Right lobe of liver (tissue), 6 donors: ENCODE data around the gene RPP25. TPM values are rescaled to one million over a fixed set of nuclear protein-coding genes. Genes with fewer than 3 reads are reported as not detected.

Experiments
- ATAC-seq, 4 donors: fragments of 200-7000 bp; cut with Tn5 transposase; one replicate each; pipeline ENCODE4 v1.9.1; 2020; ENCODE audit warnings: mild to moderate bottlenecking in 4 of 4, moderate library complexity in 4 of 4
- DNase-seq, 3 donors: peaks; one replicate each; pipeline ENCODE4 v3.0.0-alpha.2; 2020
- H3K27ac ChIP-seq, 3 donors: fragments of 200-600 bp; one replicate each; pipeline ENCODE4 v1.8.0; 2022
- H3K27me3 ChIP-seq, 2 donors: fragments of 200-600 bp; one replicate each; pipeline ENCODE4 v1.8.0; 2022
- H3K36me3 ChIP-seq, 4 donors: fragments of 200-600 bp; sonication (generic) in 1 of 4; one replicate each; pipeline versions ENCODE4 v1.5.1 to v1.8.0; 2017 to 2022; ENCODE audit warnings: control low read depth in 1 of 4
- H3K4me1 ChIP-seq, 4 donors: fragments of 200-600 bp; sonication (generic) in 1 of 4; one replicate each; pipeline versions ENCODE4 v1.5.1 to v1.8.0; 2017 to 2022; ENCODE audit warnings: control low read depth in 1 of 4
- H3K4me3 ChIP-seq, 3 donors: fragments of 200-600 bp; one replicate each; pipeline ENCODE4 v1.8.0; 2022
- H3K9me3 ChIP-seq, 4 donors: fragments of 200-600 bp; sonication (generic) in 1 of 4; one replicate each; pipeline versions ENCODE4 v1.5.1 to v1.8.0; 2017 to 2022; ENCODE audit warnings: control low read depth in 1 of 4
- CTCF ChIP-seq, 4 donors: fragments of 200-600 bp in 3 of 4; fragments of 450-650 bp in 1 of 4; IDR thresholded peaks; one replicate each; pipeline versions ENCODE4 v1.5.1 to v1.8.0; 2016 to 2022; ENCODE audit warnings: antibody characterized with exemption in 4 of 4, mild to moderate bottlenecking in 2 of 4
- POLR2A ChIP-seq: fragments of 450-650 bp; IDR thresholded peaks from one replicate; pipeline ENCODE4 v1.6.1; 2017; ENCODE audit warnings: antibody characterized with exemption, mild to moderate bottlenecking
- WGBS: methylation state at CpG from one replicate; pipeline ENCODE4 v1.1.6; 2018; ENCODE audit warnings: low coverage, low lambda C conversion rate; ENCODE audit not compliant: insufficient coverage; ENCODE audit errors: missing lambda C conversion rate; 5-methylcytosine and 5-hydroxymethylcytosine counted together
- intact Hi-C, 2 donors: fragments of 100-400 bp; cut with DNase I; formaldehyde crosslinking; loops; one replicate each; pipeline versions ENCODE4 v1.11.2 to v1.14.1; 2022
- total RNA-seq, 6 experiments: library from RNA; depleted of rRNA in 2 of 6; stranded (reverse); fragments of >200 nt in 2 of 6; fragmentation: NEBNext Ultra II Directional in 3 of 6; extraction: Animal tissue kit (Norgen Biotek cat#: 25700) in 3 of 6; gene quantifications; one replicate each; pipeline versions ENCODE4 v1.1.0 to v1.2.4, GENCODE V29; 2016 to 2023
- donor health status: DM: no; HTN: yes; CAD: no.
- donor health status: DM: no; HTN: no; CAD: no.
- donor health status: DM: no; HTN: no; CAD: no.
- donor health status: DM: no; HTN: yes; CAD: no.
- donor health status: DM: no; HTN: yes; CAD: no.

Gene RPP25
- total RNA-seq, 6 experiments from 2014 or later: 1.5 to 8.5 (median 2.4) TPM

GRCh38 chr15:74957476-74958035 is 984 bp upstream of the RPP25 start:
- TF ChIP-seq POLR2A (no peak), CTCF (IDR thresholded peaks at IDR 0.05) (no peak)
- Histone ChIP-seq H3K4me1 (peaks cover 0 to 18% (median 0%) of the 10 kb centered on the region in 4 donors), H3K27me3 (peaks cover 0 to 6% of the 10 kb centered on the region in 2 donors), H3K36me3 (no peaks in the 10 kb centered on the region), H3K27ac (peak overlapping the region; percentile 19 to 45 (median 37)), H3K9me3 (no peaks in the 10 kb centered on the region), H3K4me3 (peak overlapping the region; percentile 54 to 64 (median 55))
- intact Hi-C loops: no loop called here
- ATAC-seq (no peak), DNase-seq (no peak)
- WGBS: 7% methylated on average over 17 of the region's 28 CpGs

- Histone ChIP-seq H3K9me3 (no peaks in the 10 kb centered on the region), H3K4me3 (peak overlapping the region; percentile 54 to 64 (median 55)), H3K27ac (peak overlapping the region; percentile 36 to 45 (median 37)), H3K36me3 (no peaks in the 10 kb centered on the region), H3K4me1 (peaks cover 0 to 18% (median 0%) of the 10 kb centered on the region in 4 donors), H3K27me3 (peaks cover 0 to 6% of the 10 kb centered on the region in 2 donors)
- ATAC-seq (peak; percentile 43 to 74 (median 64)), DNase-seq (peak; percentile 77 to 84 (median 79))
- TF ChIP-seq CTCF (IDR thresholded peaks at IDR 0.05) (peak in 3 of 4 donors; percentile 26 to 47 (median 41)), POLR2A (no peak)
- WGBS: no CpG with 5 or more reads among the region's 88 CpGs
- intact Hi-C loops: no loop called here
Observed at GRCh38 chr15:74955796-74956647, 550 bp downstream of the RPP25 start.

- H3K36me3 ChIP-seq: no peaks in the 10 kb centered on the region
- no peak for DNase-seq
- H3K27me3 ChIP-seq: peaks cover 0 to 6% of the 10 kb centered on the region in 2 donors
- no peak for ATAC-seq
- H3K9me3 ChIP-seq: no peaks in the 10 kb centered on the region
- H3K4me3 ChIP-seq: peak overlapping the region; percentile 12 to 64 (median 55)
- no peak for TF ChIP-seq CTCF (IDR thresholded peaks at IDR 0.05)
- TF ChIP-seq POLR2A: no peak
- intact Hi-C loops: no loop called here
- 66% methylated on average over 4 of the region's 8 CpGs for WGBS
- peaks cover 0 to 18% (median 0%) of the 10 kb centered on the region in 4 donors for H3K4me1 ChIP-seq
- peak overlapping the region in 1 of 3 donors; percentile 45 for H3K27ac ChIP-seq
Observed at GRCh38 chr15:74955017-74955416, 1.6 kb downstream of the RPP25 start.

GRCh38 chr15:74954515-74954914 is 2.1 kb downstream of the RPP25 start:
- Histone ChIP-seq H3K36me3 (no peaks in the 10 kb centered on the region), H3K9me3 (no peaks in the 10 kb centered on the region), H3K4me3 (peak overlapping the region in 2 of 3 donors; percentile 12 to 64), H3K27me3 (peaks cover 0 to 6% of the 10 kb centered on the region in 2 donors), H3K4me1 (peaks cover 0 to 18% (median 0%) of the 10 kb centered on the region in 4 donors), H3K27ac (no peak overlapping the region)
- intact Hi-C loops: no loop called here
- TF ChIP-seq CTCF (IDR thresholded peaks at IDR 0.05): no peak
- no peak for TF ChIP-seq POLR2A
- DNase-seq (no peak), ATAC-seq (peak in 2 of 4 donors; percentile 2 to 3)
